Nephron progenitor cell (in vitro differentiated cells): ENCODE results near the gene DOK3.

Experiments
- DNase-seq: peaks from one replicate; pipeline ENCODE4 v3.0.0; 2021
- H3K27ac Mint-ChIP-seq: 2 replicates; pipeline ENCODE4 v1.8.0; 2021; ENCODE audit warnings: mild to moderate bottlenecking, moderate library complexity, mixed read lengths
- H3K27me3 Mint-ChIP-seq: 2 replicates; pipeline ENCODE4 v1.8.0; 2021; ENCODE audit warnings: mild to moderate bottlenecking, low read depth, mixed read lengths; ENCODE audit not compliant: poor library complexity
- H3K36me3 Mint-ChIP-seq: 2 replicates; pipeline ENCODE4 v1.8.0; 2021; ENCODE audit warnings: low read depth, mixed read lengths
- H3K4me1 Mint-ChIP-seq: 2 replicates; pipeline ENCODE4 v1.8.0; 2021; ENCODE audit warnings: mixed read lengths
- H3K4me3 Mint-ChIP-seq: 2 replicates; pipeline ENCODE4 v1.8.0; 2021; ENCODE audit warnings: mild to moderate bottlenecking, moderate library complexity, mixed read lengths
- H3K9me3 Mint-ChIP-seq: 2 replicates; pipeline ENCODE4 v1.8.0; 2021; ENCODE audit warnings: mild to moderate bottlenecking, moderate library complexity, mixed read lengths
- TF ChIP-seq, protein P1 (sequence below): fragments of 200-600 bp; sonication (generic); IDR thresholded peaks from 2 replicates; pipeline ENCODE4 v1.5.0; 2021; ENCODE audit warnings: antibody characterized with exemption

Gene DOK3

GRCh38 chr5:177510567-177511053, 984 bp upstream of the DOK3 start:
- no peak overlapping the region for H3K4me3 Mint-ChIP-seq
- no peaks in the 10 kb centered on the region for H3K9me3 Mint-ChIP-seq

DNA sequence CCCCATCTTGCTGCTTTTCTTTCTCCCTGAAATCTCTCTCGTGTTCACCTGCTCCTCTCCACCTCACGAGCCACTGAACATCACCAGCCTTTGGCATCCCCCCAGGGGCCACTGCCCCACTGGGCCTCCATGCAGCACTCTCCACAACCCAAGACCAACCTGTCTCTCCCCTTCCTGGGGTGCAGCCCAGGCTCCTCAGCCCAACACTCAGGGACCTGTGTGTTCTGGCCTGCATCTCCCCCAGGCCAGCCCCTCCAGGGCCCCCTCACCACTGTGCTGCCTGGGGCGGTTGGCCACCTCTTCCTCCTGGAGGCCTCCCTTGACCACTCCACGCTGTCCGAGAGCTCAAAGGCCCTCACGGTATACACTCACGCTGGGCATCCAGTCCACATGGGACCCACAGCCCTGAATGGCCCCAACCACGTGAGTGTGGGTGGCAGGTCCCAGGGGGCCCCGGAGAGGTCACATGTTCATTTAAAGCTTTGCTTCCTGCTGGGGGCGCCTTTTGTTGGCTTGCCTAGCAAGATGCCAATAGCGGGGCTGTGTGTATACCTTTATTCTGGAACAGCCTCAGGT, 453 bp upstream of the DOK3 start:
- TF ChIP-seq, protein P1, sequence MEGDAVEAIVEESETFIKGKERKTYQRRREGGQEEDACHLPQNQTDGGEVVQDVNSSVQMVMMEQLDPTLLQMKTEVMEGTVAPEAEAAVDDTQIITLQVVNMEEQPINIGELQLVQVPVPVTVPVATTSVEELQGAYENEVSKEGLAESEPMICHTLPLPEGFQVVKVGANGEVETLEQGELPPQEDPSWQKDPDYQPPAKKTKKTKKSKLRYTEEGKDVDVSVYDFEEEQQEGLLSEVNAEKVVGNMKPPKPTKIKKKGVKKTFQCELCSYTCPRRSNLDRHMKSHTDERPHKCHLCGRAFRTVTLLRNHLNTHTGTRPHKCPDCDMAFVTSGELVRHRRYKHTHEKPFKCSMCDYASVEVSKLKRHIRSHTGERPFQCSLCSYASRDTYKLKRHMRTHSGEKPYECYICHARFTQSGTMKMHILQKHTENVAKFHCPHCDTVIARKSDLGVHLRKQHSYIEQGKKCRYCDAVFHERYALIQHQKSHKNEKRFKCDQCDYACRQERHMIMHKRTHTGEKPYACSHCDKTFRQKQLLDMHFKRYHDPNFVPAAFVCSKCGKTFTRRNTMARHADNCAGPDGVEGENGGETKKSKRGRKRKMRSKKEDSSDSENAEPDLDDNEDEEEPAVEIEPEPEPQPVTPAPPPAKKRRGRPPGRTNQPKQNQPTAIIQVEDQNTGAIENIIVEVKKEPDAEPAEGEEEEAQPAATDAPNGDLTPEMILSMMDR: no peak

More at GRCh38 chr5:177510567-177511053, 984 bp upstream of the DOK3 start:
- TF ChIP-seq, protein P1: no peak
- H3K27me3 Mint-ChIP-seq: no peaks in the 10 kb centered on the region
- H3K27ac Mint-ChIP-seq: no peak overlapping the region
- no peak for DNase-seq
- peaks cover 42% of the 10 kb centered on the region for H3K36me3 Mint-ChIP-seq
- H3K4me1 Mint-ChIP-seq: peaks cover 27% of the 10 kb centered on the region

DNA sequence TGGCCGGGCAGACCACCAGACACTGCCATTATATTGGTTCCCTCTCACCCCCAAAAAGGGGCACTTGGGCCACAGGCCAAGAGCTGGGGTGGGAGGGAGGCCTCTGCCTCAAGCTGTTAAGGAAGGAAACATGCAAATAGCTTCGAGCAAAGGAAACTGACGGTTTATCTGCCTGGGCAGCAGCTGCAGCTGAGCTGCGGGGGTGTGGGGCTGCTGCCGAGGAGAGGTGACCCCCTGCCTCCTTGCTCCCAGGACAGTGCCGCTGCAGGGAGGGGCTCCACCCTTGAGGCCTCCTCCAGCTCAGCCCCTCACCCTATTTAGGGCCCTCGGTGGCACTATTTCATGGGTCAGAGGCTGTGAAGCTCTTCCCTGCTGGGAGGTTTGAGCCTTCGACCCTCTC, 789 bp downstream of the DOK3 start:
- Mint-ChIP-seq H3K36me3 (peaks cover 28% of the 10 kb centered on the region), H3K4me3 (no peak overlapping the region), H3K27me3 (no peaks in the 10 kb centered on the region), H3K4me1 (peaks cover 20% of the 10 kb centered on the region), H3K9me3 (no peaks in the 10 kb centered on the region), H3K27ac (no peak overlapping the region)
- DNase-seq: no peak
- TF ChIP-seq, protein P1: no peak

More for the DNA sequence above, 453 bp upstream of the DOK3 start:
- Mint-ChIP-seq H3K36me3 (peaks cover 37% of the 10 kb centered on the region), H3K27ac (peak overlapping the region; percentile 37), H3K9me3 (no peaks in the 10 kb centered on the region), H3K4me1 (peaks cover 21% of the 10 kb centered on the region), H3K27me3 (no peaks in the 10 kb centered on the region), H3K4me3 (no peak overlapping the region)
- DNase-seq: no peak

GRCh38 chr5:177508221-177508611, 1.4 kb downstream of the DOK3 start:
- peaks cover 20% of the 10 kb centered on the region for H3K4me1 Mint-ChIP-seq
- no peak for DNase-seq
- H3K36me3 Mint-ChIP-seq: peaks cover 27% of the 10 kb centered on the region
- H3K27me3 Mint-ChIP-seq: no peaks in the 10 kb centered on the region
- TF ChIP-seq, protein P1: no peak
- no peak overlapping the region for H3K4me3 Mint-ChIP-seq
- H3K9me3 Mint-ChIP-seq: no peaks in the 10 kb centered on the region
- H3K27ac Mint-ChIP-seq: no peak overlapping the region

DNA sequence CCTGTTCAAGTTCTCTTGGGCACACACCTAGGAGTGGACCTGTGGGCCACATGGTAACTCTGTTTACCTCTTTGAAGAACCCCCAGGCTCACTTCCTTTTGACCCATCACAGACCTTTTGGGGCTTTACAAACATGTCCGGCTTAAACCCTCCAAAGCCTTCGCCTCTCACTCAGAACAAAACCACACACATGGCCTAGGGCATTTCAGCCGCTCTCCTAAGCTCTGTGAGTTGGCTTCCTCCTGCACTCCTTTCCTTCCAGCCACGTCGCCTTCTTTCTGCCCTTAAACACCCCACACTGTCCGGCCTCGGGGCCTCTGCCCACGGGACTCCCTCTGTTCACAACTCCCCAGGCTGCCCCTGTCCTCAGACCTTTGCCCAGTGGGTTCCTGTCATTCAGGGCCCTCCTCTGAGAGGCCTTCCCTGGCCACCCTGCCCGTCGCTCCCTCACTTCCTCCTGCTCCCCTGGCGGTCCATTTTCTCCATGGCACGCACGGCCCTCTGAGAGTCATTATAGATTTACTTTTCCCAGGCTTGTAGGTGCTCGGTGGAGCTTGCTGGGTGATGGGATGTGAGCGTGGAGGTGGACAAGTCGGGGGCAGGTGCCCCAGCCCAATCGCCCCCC, 1.9 kb downstream of the DOK3 start:
- Mint-ChIP-seq H3K9me3 (no peaks in the 10 kb centered on the region), H3K4me1 (peaks cover 23% of the 10 kb centered on the region), H3K36me3 (peaks cover 23% of the 10 kb centered on the region), H3K4me3 (no peak overlapping the region), H3K27me3 (no peaks in the 10 kb centered on the region), H3K27ac (peak overlapping the region; percentile 97)
- TF ChIP-seq, protein P1: no peak
- DNase-seq: no peak

DNA sequence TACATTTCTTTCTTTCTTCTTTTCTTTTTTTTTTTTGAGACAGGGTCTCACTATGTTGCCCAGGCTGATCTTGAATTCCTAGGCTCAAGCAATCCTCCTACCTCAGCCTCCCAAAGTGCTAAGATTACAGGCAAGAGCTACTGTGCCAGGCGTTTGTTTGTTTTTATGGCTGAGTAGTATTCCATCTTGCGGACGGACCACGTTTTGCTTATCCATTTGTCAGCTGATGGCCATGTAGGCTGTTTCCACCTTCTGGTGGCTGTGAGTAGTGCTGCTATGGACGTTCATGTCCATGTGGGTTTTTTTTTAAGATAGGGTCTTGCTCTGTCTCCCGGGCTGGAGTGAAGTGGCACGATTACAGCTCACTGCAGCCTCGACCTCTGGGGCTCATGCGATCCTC, 2.5 kb downstream of the DOK3 start:
- no peaks in the 10 kb centered on the region for H3K9me3 Mint-ChIP-seq
- H3K27ac Mint-ChIP-seq: peak overlapping the region; percentile 97
- DNase-seq: no peak
- TF ChIP-seq, protein P1: no peak
- H3K36me3 Mint-ChIP-seq: peaks cover 23% of the 10 kb centered on the region
- no peaks in the 10 kb centered on the region for H3K27me3 Mint-ChIP-seq
- no peak overlapping the region for H3K4me3 Mint-ChIP-seq
- H3K4me1 Mint-ChIP-seq: peaks cover 28% of the 10 kb centered on the region
